Hematopoietic multipotent progenitor cell treated with erythropoietin and hydrocortisone succinate and interleukin-3 and kit ligand, for 17 days (in vitro differentiated cells): ENCODE measurements around the gene CCDC51.

ENCODE experiments used
- DNase-seq: peaks from one replicate; pipeline ENCODE4 v3.0.0-alpha.2; 2015; ENCODE audit warnings: low spot score

CCDC51 gene

DNA sequence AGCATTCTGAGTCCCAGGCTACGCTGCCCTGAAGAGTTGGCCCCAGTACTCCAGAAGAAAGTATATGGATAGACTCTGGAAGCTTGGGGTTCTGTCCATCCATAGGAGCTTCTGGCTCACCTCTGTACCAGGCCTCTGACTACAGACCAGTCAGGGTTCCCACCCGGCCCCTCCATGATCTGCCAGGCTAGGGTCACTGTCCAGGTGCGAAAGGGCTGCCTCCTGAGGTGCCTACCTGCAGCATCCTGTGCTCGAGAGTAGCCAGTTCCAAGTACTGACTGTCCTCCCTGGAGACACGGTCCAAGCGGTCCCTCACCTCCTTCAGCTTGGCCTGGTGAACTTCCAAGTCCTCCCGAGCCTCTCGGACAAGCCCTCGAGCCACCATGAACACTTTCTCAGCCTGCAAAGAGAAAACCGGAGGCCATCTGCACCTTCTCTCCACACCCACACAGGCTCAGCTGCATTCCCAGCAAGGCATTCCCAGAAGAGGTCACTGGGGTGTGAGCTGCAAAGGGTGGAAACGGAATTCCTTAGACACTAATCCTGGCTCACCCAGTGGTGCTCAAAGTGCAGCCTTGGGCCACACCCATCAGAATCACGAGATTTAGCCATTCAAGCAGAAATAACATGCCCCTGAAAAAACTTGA is 6.3 kb downstream of the CCDC51 start:
- DNase-seq: no peak

DNA sequence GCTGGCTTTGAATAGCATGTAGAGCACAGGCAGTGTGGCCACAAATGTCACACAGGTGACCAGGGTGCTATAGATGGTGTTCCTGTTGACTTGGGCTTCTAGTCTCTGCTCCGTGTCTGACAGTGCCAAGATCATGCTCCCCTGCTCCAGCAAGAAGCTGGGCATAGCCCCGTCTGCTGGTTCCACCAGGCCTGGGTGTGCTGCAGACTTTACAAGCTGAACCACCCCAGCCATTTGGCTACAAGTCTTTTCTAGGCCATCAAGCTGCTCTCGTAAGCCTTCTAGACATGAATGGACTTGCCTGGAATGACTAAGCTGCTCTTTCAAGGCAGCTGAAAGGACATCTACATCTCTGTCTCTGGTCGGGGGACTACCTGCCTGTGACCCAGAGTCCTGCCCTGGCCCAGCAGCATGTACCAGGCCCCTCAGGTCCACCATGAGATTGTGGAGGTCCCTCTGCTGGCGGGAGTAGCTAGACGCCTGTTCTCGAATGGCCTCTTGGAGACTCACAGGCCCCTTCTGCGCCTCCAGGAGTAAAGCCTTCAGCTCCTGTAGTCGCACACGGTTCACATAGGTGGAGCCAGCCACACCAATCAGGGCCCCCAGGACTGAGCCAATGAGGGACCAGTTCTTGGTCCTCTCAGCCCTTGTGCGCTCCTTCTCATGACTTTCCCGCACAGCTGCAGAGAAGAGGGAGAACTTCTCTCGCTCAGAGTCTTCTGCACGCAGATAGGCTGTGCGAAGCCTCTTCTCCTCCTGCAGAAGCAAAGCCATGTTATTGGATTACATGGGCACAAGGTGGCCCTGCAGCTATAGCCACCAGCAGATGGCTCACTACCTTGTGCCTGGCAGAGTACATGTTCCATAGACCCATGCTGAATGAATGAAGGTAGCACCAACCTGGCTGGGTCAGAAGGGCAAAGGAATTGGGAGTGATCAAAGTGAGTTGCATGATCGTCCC is 7.2 kb downstream of the CCDC51 start:
- DNase-seq: no peak

DNA sequence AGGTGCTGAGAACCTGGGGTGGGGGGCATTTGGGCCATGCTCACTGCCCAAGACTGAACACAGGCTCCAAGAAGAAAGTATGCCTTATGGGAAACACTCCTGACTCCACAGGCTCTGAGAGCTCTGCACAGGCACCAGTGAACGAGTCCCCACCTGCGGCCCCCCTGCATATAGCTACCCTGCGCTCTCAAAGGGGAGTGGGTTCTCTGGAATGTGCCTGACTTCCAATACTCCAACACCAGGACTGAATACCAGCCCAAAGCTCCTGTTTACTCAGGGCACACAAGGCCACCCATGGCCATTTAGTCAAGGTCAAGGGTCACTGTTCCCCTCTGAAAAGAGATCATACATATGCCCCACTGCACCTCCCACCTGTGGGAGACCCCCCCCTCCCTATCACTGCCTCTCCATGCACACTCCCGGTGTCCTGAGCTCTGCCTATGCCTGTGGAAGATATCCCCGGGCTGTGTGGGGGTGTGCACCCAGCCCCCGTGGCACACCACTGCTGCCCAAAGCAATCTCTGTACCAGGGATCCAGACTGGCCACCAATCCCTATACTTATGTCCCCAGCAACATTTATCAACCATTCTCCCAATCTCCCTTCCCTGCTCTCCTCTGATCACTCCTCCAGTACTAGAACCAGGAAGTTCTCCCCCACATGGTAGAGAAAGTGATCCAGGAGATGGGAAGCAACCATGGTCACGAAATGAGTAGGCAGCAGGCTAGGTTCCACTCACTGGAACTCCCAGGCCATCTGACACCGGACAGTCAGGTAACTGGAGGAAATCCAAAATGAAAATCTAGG is 8.5 kb downstream of the CCDC51 start:
- no peak for DNase-seq

DNA sequence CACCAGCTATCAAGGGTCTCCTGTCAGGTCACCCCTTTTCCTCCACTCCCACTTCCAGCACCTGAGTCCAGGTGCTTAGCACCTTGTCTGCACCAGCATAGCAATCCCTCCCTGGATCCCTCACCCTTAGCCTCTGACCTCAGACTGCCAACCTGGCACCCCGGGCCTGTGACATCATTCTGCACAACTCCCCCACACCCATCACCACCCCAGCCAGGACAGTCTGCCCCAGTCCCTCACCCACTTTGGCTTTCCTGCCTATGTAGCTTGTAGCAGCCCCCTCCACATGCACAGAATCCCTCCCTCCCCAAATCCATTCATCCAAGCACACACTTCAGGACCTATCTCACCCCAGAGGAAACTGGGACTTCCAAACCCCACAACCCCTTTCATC is 9.2 kb downstream of the CCDC51 start:
- DNase-seq: no peak

DNA sequence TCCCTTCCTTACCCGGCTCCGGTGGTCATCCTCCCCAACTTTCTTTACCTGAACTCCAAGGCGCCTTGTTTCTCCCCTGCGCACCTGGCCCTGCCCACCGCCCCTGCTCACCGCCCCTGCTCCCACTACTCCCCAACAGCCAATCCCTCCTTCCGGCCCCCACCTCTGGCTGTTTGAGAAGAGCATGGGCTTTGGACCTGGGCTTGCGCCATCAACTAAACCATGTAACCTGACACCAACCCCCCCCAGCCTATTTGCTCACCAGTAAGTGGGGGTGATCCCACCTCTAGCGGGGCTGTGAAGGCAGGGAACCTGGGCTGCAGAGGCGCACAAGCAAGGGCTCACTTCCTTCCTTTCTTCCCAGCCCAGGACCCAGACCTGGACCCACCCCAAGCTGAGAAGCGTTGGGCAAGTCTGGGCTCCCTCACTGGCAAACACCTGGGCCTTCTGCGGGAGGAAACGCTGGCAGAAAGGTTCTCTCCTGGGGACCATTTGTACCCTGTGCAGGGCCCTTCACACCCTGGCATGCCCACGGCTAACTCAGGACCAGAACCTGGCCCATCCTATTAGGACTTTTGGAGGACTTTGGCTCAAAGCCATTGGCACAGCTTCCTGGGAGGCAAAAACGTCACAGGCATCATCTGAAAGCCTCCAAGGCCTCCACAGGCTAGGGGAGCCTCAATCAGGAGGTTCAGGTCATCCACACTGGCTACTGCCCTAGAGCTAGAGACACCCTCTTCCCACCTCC is 9.8 kb downstream of the CCDC51 start, which contains the start of gene PLXNB1:
Gene PLXNB1, minus strand, starts transcription at position 127 of the 748 bp plus-strand sequence. CDS start 5,475 bp downstream, outside the sequence.
- DNase-seq: no peak

DNA sequence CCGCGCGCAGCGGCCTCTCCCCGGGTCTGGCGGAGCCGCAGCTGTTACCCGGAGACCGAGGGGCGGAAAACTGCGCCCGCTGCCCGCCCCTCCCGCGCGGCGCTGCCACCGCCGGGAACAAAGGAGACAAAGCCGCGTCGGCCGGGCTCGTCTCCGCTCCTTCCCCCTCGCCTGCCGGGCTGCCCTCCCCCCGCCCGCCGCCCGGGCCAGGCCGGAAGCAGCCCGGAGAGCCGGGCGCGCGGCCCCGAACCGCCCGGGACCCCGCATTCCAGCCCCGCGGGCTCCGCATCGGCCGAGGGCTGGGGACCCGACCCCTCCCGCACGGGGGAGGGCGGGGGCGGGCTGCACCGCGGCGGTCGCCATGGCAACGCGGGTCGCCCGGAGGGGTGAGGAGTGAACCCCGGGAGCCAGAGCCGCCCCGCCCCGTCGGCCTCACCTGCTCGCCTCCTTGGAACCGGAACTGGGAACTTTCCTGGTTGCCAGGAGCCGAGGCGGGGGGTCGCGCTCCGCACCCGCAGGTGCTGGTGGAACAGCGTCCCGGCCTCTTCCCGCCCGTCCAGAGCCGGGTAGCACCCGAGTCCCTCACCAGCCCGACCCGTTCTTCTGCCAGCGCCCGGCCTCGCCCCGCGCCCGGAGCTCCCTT is 10.5 kb downstream of the CCDC51 start:
- DNase-seq: no peak

DNA sequence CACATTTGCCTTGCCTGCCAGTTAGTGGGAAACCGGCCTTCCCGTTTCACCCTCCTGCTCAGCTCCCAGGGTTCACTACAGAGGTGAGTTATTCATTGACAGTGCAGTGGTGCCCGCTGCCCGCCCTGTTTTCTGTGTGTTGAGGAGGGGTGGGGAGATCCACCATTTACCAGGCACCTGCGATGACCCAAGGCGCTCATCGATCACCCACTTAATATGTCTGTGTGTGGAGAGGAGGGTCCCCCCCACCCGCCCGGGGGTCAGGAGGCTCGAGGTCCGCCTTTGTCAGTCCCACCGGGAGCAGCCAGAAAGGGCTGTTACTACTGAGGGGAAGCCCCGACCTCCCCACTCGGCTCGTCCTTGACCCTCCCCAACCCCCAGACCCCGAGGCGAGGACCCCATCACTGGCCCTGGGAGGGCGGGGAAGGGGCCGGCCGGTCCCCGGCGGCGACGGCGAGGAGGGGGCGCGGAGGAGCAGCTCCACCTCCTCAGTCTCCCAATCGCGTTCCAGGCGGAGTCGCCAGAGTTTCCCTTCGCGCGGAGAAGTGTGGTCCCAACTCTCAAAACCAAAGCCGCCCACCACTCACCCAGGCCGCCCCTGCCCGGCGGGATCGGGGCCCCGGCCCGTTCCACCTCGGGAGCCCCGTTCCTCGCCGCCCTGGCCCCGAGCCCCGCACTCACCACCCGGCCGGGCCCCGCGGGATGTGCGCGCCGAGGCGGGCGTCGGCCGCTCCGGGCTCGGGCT is 11.2 kb downstream of the CCDC51 start:
- no peak for DNase-seq

DNA sequence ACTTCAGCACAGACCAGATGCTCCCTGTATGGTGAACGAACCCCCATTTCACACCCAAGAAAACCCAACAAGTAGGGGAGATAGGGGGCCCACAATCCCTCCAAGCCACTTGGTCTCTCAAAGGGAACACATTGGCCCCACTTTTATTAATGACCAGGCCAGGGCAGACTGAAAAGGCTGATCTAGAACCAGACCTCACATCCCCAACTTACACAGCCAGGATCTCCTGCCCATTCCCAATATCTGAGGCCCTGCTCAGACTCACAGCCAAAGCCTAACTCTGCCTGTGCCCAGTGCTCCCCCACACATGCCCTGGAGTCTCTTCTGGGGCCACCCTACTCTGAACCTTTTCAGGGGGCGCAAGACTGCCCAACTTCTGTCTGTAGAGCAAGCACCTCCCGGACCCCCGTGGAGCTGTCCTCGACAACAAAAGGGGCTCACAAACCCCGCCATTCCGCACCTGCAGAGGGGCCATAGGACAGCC is 11.8 kb downstream of the CCDC51 start:
- DNase-seq: no peak

DNA sequence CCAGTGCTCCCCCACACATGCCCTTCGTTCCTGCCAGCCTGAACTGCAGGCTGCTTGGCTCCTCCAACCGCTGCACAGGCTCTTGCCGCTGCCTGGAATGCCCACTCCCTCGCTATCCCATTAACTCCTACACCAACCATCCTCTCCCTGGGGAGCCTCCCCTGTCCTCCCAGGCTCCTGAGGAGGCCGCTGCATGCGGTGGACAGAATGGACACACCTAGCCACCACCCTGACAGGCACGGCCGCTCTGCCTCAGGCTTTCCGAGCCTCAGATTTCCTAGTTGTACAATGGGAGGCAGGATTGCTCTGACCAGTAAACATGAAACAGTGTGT is 12.3 kb downstream of the CCDC51 start:
- no peak for DNase-seq

DNA sequence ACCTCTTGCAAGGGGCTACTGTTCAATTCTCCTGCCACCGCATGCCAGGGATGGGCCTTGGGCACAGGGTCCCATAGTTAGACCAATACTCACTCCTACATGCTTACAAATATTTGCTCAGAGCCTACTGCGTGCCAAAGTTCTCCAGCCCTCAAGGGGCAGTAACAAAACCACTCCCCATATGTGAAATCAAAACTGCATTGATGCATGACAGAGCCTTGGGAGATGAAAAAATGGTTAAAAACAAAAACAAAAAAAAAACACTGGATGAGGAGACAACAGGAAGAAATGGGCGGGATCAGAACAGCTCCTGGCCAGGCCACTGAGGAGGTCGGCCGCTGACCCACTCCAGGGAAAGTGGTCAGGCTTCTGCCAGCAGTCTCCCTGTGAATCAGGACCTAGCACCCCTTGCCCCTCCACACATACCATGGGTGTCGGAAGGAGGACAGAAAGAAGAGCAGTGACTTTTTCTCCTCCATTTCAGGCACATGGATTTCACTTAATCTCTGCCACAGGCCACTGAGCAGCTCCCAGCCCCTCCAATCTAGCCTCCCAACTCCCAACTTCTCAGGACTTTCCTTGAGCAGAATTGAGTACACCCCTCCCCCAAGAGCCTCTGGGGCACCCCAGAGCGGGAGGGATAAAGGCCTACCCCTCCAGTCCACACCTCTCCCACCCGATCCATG is 12.8 kb downstream of the CCDC51 start:
- DNase-seq: no peak

DNA sequence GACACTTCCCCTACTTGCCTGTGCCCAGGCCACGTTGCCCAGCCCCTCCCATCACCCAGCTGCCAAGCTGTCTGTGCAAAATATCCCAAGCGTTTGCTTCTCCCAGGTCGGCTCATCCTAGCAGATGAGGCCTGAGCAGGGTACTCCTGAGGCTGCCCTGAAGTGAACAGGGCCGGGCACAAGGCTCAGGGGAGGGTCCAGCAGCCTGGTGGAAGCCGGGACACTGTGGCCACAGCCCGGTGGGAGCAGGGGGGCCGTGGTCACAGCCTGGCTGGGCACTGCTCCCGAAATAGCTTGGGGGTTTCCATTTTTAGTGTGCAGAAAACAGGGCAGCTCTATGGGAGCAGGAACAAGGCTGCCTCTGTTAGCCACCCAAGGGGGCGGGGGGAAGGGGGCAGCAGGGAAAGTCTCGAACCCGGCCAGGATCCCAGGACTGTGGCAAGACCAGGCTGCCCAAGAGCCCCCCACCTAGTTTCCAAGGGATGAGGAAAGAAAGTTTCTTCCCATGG is 13.5 kb downstream of the CCDC51 start:
- DNase-seq: no peak

DNA sequence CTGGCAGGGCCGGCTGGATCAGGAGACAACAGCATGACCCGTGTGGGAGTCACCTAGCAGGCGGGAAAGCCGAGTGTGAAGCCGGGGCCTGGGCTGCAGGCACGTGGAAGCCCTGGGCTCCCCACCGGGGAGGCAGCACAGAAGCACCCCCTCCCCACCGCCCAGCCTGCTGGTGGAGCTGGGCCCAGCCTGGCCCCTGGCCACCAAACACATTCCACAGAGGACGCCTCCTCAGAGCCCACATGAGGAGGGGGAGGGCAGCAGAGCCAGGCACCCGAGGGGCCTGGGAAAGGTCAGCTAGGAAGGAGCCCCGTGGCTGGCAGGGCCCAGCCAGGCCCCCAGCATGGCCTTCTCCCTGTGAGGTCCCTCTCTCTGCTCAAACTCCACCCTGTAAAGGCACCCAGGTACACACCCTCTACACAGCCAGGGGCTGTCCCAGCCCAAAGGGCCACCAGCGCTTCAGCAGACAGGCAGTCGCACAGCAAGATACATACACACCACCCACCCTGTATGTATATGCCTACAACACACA is 14.6 kb downstream of the CCDC51 start:
- DNase-seq: no peak

DNA sequence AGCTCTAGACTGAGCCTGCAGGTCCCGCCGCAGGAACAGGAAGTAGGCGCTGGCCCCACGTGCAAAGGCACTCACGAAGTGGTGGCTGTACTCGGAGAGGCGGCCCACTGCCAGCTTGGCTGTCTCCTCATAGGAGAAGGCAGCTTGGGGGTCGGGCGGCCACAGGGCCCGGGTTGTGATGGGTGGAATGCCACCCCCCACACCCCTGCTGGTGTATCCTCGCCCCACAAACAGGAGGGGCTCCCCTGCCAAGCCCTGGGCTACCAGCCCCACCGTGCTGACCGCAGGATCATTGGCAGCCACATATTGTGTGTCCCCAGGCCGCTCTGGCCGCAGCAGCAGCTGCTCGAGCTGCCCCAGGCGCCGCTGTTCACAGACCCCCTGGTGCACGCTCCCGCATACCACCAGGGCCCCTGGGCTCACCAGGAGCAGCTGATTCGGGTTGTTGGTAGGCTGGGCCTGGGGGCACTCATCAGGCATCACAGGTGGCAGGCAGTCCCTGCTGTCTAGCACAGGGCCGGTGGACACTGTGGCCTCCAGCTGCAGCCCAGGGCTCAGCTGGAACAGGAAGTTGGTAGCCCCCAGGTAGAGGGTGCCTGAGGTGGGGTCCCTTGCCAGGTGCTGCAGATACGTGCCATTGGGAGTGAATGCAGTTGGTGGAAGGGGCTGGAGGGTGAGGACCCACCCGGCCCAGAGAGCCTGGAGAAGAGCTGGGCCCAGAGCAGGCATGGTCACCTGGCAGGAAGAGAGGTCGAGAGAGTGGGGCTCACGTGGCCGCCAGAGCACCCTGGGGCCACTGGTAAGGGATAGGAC is 15.8 kb downstream of the CCDC51 start:
- no peak for DNase-seq

DNA sequence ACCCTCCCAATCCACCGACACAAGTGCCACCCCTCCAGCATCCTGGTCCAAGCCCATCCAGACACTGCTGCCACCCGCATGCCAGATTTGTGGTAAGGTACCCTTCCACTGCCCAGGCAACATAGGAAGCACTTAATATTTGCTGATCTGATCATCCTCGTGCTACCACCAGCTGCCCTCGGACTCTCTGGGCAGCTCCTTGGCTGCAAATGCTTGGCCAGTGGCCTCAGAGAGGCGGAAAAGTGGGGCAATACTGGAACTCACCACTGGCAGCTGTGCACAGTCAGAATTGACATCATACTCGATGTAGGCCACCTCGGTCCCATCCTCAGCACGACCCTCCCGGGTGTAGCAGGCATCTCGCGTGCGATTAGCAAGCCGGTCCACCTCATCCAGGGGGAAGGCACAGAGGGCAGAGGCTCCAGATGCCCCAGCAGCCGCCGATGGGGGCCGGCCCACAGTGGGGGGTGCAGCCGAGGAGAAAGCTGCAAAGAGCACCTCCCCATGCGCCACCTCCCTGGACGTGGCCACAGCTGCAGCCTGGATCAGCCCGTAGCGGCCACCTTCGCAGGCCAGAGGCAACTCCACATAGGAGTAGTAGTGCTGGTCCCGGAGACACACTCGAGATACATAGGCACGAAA is 16.6 kb downstream of the CCDC51 start:
- no peak for DNase-seq

DNA sequence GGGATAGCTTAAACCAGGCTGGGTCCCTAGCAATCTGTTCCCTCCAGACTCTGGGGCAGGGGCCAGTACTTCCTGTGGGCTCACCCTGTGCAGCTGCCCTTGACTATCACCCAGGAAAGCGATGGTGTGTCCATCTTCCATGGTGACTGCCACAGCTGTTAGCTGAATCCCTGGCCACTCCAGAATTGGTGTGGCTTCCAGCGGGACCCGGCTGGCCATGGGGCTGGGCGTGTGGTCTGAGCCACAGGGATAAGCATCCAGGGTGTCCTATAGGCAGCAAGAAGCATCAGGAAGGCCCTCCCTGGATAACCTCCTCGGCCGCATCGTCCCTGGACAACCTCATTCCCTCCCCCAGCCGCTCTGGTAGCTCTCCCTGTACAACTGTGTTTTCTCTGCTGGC is 17.2 kb downstream of the CCDC51 start:
- no peak for DNase-seq

DNA sequence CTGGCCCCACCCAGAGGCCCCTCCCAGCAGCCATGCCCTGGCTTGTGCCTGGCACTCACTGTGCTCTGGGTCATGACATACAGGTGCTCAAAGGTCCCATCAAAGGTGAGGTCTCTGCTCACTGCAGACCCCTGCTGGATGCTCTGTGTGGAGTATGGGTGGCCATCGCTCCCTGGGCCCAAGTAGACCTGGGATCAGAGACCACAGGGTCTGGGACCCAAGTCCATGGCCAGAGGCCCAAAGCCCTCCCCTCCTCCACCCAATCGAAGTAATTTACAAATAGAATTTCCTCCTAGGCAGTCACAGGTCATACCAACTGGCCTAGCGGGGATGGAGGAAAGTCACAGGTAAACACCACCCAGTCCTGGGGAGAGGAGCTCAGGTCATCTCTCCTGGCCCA is 17.6 kb downstream of the CCDC51 start:
- no peak for DNase-seq

DNA sequence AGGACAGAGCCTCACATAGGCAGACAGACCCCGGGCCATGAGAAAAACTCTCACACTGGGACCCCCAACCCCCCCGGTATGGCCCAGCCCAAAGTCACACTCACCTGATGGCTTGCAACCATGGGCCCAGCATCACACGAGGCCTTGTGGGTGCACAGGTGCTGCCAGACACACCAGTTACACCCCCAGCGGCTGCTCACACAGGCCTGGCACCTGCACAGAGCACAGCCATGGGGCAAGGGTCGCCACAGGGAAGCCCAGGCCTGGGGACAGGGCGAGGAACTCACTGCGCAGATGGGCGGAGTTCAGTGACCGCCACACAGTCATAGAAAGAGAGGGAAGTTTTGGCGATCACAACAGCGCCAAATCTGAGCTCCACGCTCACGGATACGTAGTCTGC is 19.4 kb downstream of the CCDC51 start:
- no peak for DNase-seq

DNA sequence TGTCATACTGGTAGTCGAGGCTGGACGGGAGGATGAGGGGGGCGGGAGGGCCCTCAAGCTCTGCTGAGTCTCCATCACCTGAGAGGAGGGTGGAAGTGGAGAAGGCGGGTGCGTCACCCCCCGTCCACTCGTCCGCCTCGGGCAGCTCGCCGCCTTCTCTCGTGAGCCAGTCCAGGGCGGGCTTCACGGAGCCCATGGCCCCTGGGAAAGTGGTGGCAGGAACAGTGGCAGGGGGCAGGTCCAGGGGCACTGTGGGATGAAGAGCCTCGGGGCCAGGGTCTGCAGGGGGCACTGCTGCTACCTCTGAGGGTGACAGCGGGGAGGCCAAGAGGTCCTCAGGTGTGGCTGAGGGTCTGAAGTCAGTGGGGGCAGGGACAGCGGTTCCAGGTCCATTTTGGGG is 20.3 kb downstream of the CCDC51 start:
- no peak for DNase-seq
